H9 (cell line): ENCODE results near the gene TRPV5. TPM values are rescaled to one million over a fixed set of nuclear protein-coding genes. Genes with fewer than 3 reads are reported as not detected.

Experiments
- DNase-seq: peaks from one replicate; pipeline ENCODE4 v3.0.0-alpha.2; 2017
- H2AFZ ChIP-seq: one replicate; pipeline ENCODE4 v1.6.1; 2013; ENCODE audit warnings: mild to moderate bottlenecking, low read length, control low read depth, moderate library complexity
- H2AK5ac ChIP-seq: 2 replicates; pipeline ENCODE4 v1.6.1; 2013; ENCODE audit warnings: low read length, control low read depth, mixed read lengths; ENCODE audit not compliant: insufficient read length
- H2BK120ac ChIP-seq: one replicate; pipeline ENCODE4 v1.6.1; 2013; ENCODE audit warnings: low read depth, mild to moderate bottlenecking, low read length, control low read depth, inconsistent platforms; ENCODE audit not compliant: poor library complexity, severe bottlenecking
- H2BK12ac ChIP-seq: 2 replicates; pipeline ENCODE4 v1.6.1; 2013; ENCODE audit warnings: low read length, control low read depth, mixed read lengths, low read depth; ENCODE audit not compliant: insufficient read length
- H2BK15ac ChIP-seq: 2 replicates; pipeline ENCODE4 v1.6.1; 2013; ENCODE audit warnings: low read depth, low read length, control low read depth
- H2BK20ac ChIP-seq: one replicate; pipeline ENCODE4 v1.6.1; 2013; ENCODE audit warnings: low read depth, mild to moderate bottlenecking, low read length, control low read depth, inconsistent platforms; ENCODE audit not compliant: poor library complexity, severe bottlenecking
- H2BK5ac ChIP-seq: 2 replicates; pipeline ENCODE4 v1.6.1; 2013; ENCODE audit warnings: low read length, control low read depth, mixed read lengths; ENCODE audit not compliant: insufficient read length
- H3K14ac ChIP-seq: 2 replicates; pipeline ENCODE4 v1.6.1; 2013; ENCODE audit warnings: low read length, control low read depth; ENCODE audit not compliant: insufficient read depth
- H3K18ac ChIP-seq: 2 replicates; pipeline ENCODE4 v1.6.1; 2013; ENCODE audit warnings: low read depth, mild to moderate bottlenecking, mixed read lengths, low read length, control low read depth; ENCODE audit not compliant: insufficient read length
- H3K23ac ChIP-seq: 2 replicates; pipeline ENCODE4 v1.6.1; 2013; ENCODE audit warnings: low read length, control low read depth, mixed read lengths, low read depth; ENCODE audit not compliant: insufficient read length
- H3K23me2 ChIP-seq: 2 replicates; pipeline ENCODE4 v1.6.1; 2013; ENCODE audit warnings: low read depth, mild to moderate bottlenecking, mixed read lengths, low read length, control low read depth; ENCODE audit not compliant: insufficient read length, poor library complexity, severe bottlenecking
- H3K27ac ChIP-seq: 2 replicates; pipeline ENCODE4 v1.5.1; 2013; ENCODE audit warnings: low read length, control low read depth, mixed read lengths, low read depth; ENCODE audit not compliant: insufficient read length
- H3K27me3 ChIP-seq: 2 replicates; pipeline ENCODE4 v1.6.1; 2013; ENCODE audit warnings: low read length, control low read depth, inconsistent platforms; ENCODE audit not compliant: insufficient read depth
- H3K4ac ChIP-seq: 2 replicates; pipeline ENCODE4 v1.6.1; 2013; ENCODE audit warnings: low read depth, mild to moderate bottlenecking, control low read depth, inconsistent platforms, low read length, moderate library complexity
- H3K4me1 ChIP-seq: 2 replicates; pipeline ENCODE4 v1.6.1; 2013; ENCODE audit warnings: low read length, control low read depth, inconsistent platforms; ENCODE audit not compliant: insufficient read depth
- H3K4me2 ChIP-seq: 2 replicates; pipeline ENCODE4 v1.6.1; 2013; ENCODE audit warnings: low read length, control low read depth, mixed read lengths; ENCODE audit not compliant: insufficient read length, insufficient read depth
- H3K56ac ChIP-seq: 2 replicates; pipeline ENCODE4 v1.6.1; 2013; ENCODE audit warnings: low read depth, mild to moderate bottlenecking, mixed read lengths, low read length, control low read depth; ENCODE audit not compliant: insufficient read length
- H3K79me1 ChIP-seq: 2 replicates; pipeline ENCODE4 v1.6.1; 2013; ENCODE audit warnings: low read depth, mild to moderate bottlenecking, moderate library complexity, low read length, control low read depth, inconsistent platforms; ENCODE audit not compliant: insufficient read depth, poor library complexity, severe bottlenecking
- H3K79me2 ChIP-seq: 2 replicates; pipeline ENCODE4 v1.6.1; 2013; ENCODE audit warnings: low read length, control low read depth, inconsistent platforms; ENCODE audit not compliant: insufficient read depth
- H3K9ac ChIP-seq: 2 replicates; pipeline ENCODE4 v1.6.1; 2013; ENCODE audit warnings: low read length, control low read depth, mixed read lengths; ENCODE audit not compliant: insufficient read length; ENCODE audit errors: extremely low read depth
- H3K9me3 ChIP-seq: one replicate; pipeline ENCODE4 v1.6.1; 2013; ENCODE audit warnings: low read depth, low read length, inconsistent platforms; ENCODE audit not compliant: control insufficient read depth
- H3T11ph ChIP-seq: one replicate; pipeline ENCODE4 v1.6.1; 2013; ENCODE audit warnings: mild to moderate bottlenecking, low read length, control low read depth, inconsistent platforms
- H4K20me1 ChIP-seq: one replicate; pipeline ENCODE4 v1.6.1; 2013; ENCODE audit not compliant: control insufficient read depth, insufficient read length, insufficient read depth
- H4K5ac ChIP-seq: 2 replicates; pipeline ENCODE4 v1.6.1; 2013; ENCODE audit warnings: low read depth, mild to moderate bottlenecking, mixed read lengths, low read length, control low read depth; ENCODE audit not compliant: insufficient read length
- H4K8ac ChIP-seq: replicated peaks from 2 replicates; pipeline ENCODE4 v1.6.1; 2013; ENCODE audit warnings: low read length, control low read depth, mixed read lengths, low read depth; ENCODE audit not compliant: insufficient read length
- H4K91ac ChIP-seq: 2 replicates; pipeline ENCODE4 v1.6.1; 2013; ENCODE audit warnings: low read depth, mild to moderate bottlenecking, moderate library complexity, mixed read lengths, low read length, control low read depth; ENCODE audit not compliant: insufficient read length
- H3K27ac Mint-ChIP-seq, 3 experiments: 2 replicates in 2 of 3; 3 replicates in 1 of 3; pipeline ENCODE4 v1.8.0; 2020 to 2021; ENCODE audit warnings: mixed read lengths in 3 of 3, mild to moderate bottlenecking in 1 of 3, moderate library complexity in 1 of 3
- H3K27me3 Mint-ChIP-seq: 2 replicates; pipeline ENCODE4 v1.8.0; 2021; ENCODE audit warnings: low read depth, mild to moderate bottlenecking, moderate library complexity, mixed read lengths
- H3K36me3 Mint-ChIP-seq, 3 experiments: 2 replicates in 2 of 3; 3 replicates in 1 of 3; pipeline ENCODE4 v1.8.0; 2020 to 2021; ENCODE audit warnings: low read depth in 3 of 3, mixed read lengths in 3 of 3; ENCODE audit not compliant: insufficient read depth in 1 of 3
- H3K4me1 Mint-ChIP-seq, 2 experiments: 2 replicates each; pipeline ENCODE4 v1.8.0; 2020; ENCODE audit warnings: mixed read lengths in 2 of 2
- H3K4me3 Mint-ChIP-seq, 2 experiments: 2 replicates in 1 of 2; 3 replicates in 1 of 2; pipeline ENCODE4 v1.8.0; 2020 to 2021; ENCODE audit warnings: mild to moderate bottlenecking in 2 of 2, mixed read lengths in 2 of 2, moderate library complexity in 1 of 2
- H3K9me3 Mint-ChIP-seq, 2 experiments: 2 replicates in 1 of 2; 3 replicates in 1 of 2; pipeline ENCODE4 v1.8.0; 2020; ENCODE audit warnings: mild to moderate bottlenecking in 2 of 2, mixed read lengths in 2 of 2, moderate library complexity in 1 of 2
- CTCF ChIP-seq: fragments of 200-600 bp; sonication (generic); conservative IDR thresholded peaks from 3 replicates; pipeline ENCODE4 v1.8.0; 2021; ENCODE audit warnings: antibody characterized with exemption, mild to moderate bottlenecking
- WGBS: extraction: QIAGEN DNeasy Blood & Tissue Kit; methylation state at CpG from one replicate; pipeline ENCODE4 v1.1.7; 2013; ENCODE audit warnings: missing lambda C conversion rate, low lambda C conversion rate, mixed read lengths; ENCODE audit not compliant: insufficient read length; ENCODE audit errors: extremely low coverage; 5-methylcytosine and 5-hydroxymethylcytosine counted together
- total RNA-seq: library from RNA; stranded (reverse); gene quantifications from 2 replicates; pipeline ENCODE4 v1.2.1, GENCODE V29; 2021

The TRPV5 gene
- total RNA-seq, 1 experiment from 2014 or later: not detected

GRCh38 chr7:142968229-142968628 lies 34.7 kb upstream of the TRPV5 start:
- Histone ChIP-seq H3K23ac (no peak overlapping the region), H3K79me2 (no peaks in the 10 kb centered on the region), H4K20me1 (no peaks in the 10 kb centered on the region), H2AK5ac (no peak overlapping the region), H2BK5ac (no peak overlapping the region), H3K4me1 (no peaks in the 10 kb centered on the region), H3K23me2 (no peaks in the 10 kb centered on the region), H3K27me3 (no peaks in the 10 kb centered on the region), H3K9me3 (no peaks in the 10 kb centered on the region), H4K91ac (no peak overlapping the region), H3K4ac (no peak overlapping the region), H2BK120ac (no peak overlapping the region), H3K18ac (no peak overlapping the region), H4K5ac (no peak overlapping the region), H3K14ac (no peak overlapping the region), H3T11ph (no peak overlapping the region), H2BK20ac (no peak overlapping the region), H2AFZ (no peak overlapping the region), H4K8ac (no peak overlapping the region), H3K27ac (no peak overlapping the region), H3K56ac (no peak overlapping the region), H2BK15ac (no peak overlapping the region), H3K9ac (no peak overlapping the region), H2BK12ac (no peak overlapping the region), H3K4me2 (no peak overlapping the region), H3K79me1 (no peaks in the 10 kb centered on the region)
- H3K4me1 Mint-ChIP-seq: peaks cover under 1 to 6% of the 10 kb centered on the region in 2 experiments
- no peak overlapping the region for H3K4me3 Mint-ChIP-seq
- WGBS: no CpG with 5 or more reads among the region's 4 CpGs
- H3K36me3 Mint-ChIP-seq: no peaks in the 10 kb centered on the region
- H3K9me3 Mint-ChIP-seq: 0 out of 5 replicates have a peak, but pooled peaks cover 0 to 2% of the 10 kb centered on the region in 2 experiments
- H3K27ac Mint-ChIP-seq: no peak overlapping the region
- no peak for DNase-seq
- TF ChIP-seq CTCF: no peak
- no peaks in the 10 kb centered on the region; the same call in none of the 2 replicates for H3K27me3 Mint-ChIP-seq
